Gastrocnemius medialis (tissue), 4 donors: ENCODE data around the gene CMTR1. TPM values are rescaled to one million over a fixed set of nuclear protein-coding genes. Genes with fewer than 3 reads are reported as not detected.
A peak's percentile ranks its signal among the peaks of the same experiment; 100 is the strongest.
"Not testable (repeated sequence)": the region's sequence is repeated elsewhere in the genome, so short reads cannot be mapped to it uniquely, and the experiment has no call there.

Source experiments
- ATAC-seq, 2 donors: fragments of 150-250 bp; one replicate each; pipeline ENCODE4 v1.9.1; 2016
- DNase-seq, 2 donors: peaks; one replicate each; pipeline ENCODE4 v3.0.0-alpha.2; 2019
- H3K27ac ChIP-seq, 4 donors: fragments of 200-600 bp; sonication (generic); 1 replicate in 1 of 4; 2 replicates in 3 of 4; pipeline ENCODE4 v1.5.1; 2016 to 2018; ENCODE audit warnings: mild to moderate bottlenecking in 2 of 4, moderate library complexity in 1 of 4
- H3K27me3 ChIP-seq, 3 donors: fragments of 200-600 bp; sonication (generic) in 2 of 3; 1 replicate in 1 of 3; 2 replicates in 2 of 3; pipeline versions ENCODE4 v1.5.1 to v1.6.0; 2016 to 2019; ENCODE audit warnings: mild to moderate bottlenecking in 1 of 3, moderate library complexity in 1 of 3
- H3K36me3 ChIP-seq, 2 donors: fragments of 200-600 bp; sonication (generic) in 1 of 2; one replicate each; pipeline ENCODE4 v1.5.1; 2017 to 2018
- H3K4me1 ChIP-seq, 2 donors: fragments of 200-600 bp; sonication (generic) in 1 of 2; one replicate each; pipeline ENCODE4 v1.5.1; 2016 to 2017; ENCODE audit warnings: mild to moderate bottlenecking in 2 of 2
- H3K4me3 ChIP-seq, 4 donors: fragments of 200-600 bp; sonication (generic) in 3 of 4; 1 replicate in 1 of 4; 2 replicates in 3 of 4; pipeline ENCODE4 v1.5.1; 2016 to 2019; ENCODE audit warnings: mild to moderate bottlenecking in 2 of 4
- H3K9me3 ChIP-seq, 3 donors: fragments of 200-600 bp; sonication (generic) in 2 of 3; 1 replicate in 1 of 3; 2 replicates in 2 of 3; pipeline ENCODE4 v1.5.1; 2016 to 2019
- CTCF ChIP-seq, 5 experiments: fragments of 450-650 bp in 3 of 5; fragments of 200-600 bp in 2 of 5; sonication (generic) in 2 of 5; IDR thresholded peaks in 4 of 5; conservative IDR thresholded peaks in 1 of 5; 1 replicate in 4 of 5; 2 replicates in 1 of 5; pipeline ENCODE4 v1.5.1; 2016 to 2019; ENCODE audit warnings: antibody characterized with exemption in 5 of 5, mild to moderate bottlenecking in 3 of 5, moderate library complexity in 3 of 5
- POLR2A ChIP-seq, 2 donors: fragments of 450-650 bp; IDR thresholded peaks; one replicate each; pipeline ENCODE4 v1.6.1; 2017; ENCODE audit warnings: antibody characterized with exemption in 2 of 2, mild to moderate bottlenecking in 2 of 2, moderate library complexity in 2 of 2
- in situ Hi-C, 4 donors: fragments of 200-750 bp; cut with MboI; loops; one replicate each; pipeline versions ENCODE4 v1.15.0 to v1.8.0; 2017; ENCODE audit warnings: low sequenced_read_pairs in 4 of 4
- intact Hi-C: fragments of 100-400 bp; cut with DNase I; formaldehyde crosslinking; loops from one replicate; pipeline ENCODE4 v1.15.1; 2023; ENCODE audit warnings: low total_unique reads
- total RNA-seq, 4 donors: library from RNA; depleted of rRNA; stranded (reverse); fragments of >200 nt; gene quantifications; one replicate each; pipeline versions ENCODE4 v1.1.0 to v1.2.3, GENCODE V29; 2016

Gene CMTR1
- total RNA-seq, 4 donors from 2014 or later: 18.2 to 34.6 (median 25.4) TPM

GRCh38 chr6:37435816-37436215 is 2.8 kb downstream of the CMTR1 start:
- Histone ChIP-seq H3K4me1 (peaks cover 14 to 20% of the 10 kb centered on the region in 2 donors), H3K4me3 (no peak overlapping the region), H3K36me3 (peaks cover 0 to 31% of the 10 kb centered on the region in 2 donors), H3K27ac (no peak overlapping the region), H3K9me3 (no peaks in the 10 kb centered on the region), H3K27me3 (no peaks in the 10 kb centered on the region)
- intact Hi-C loops (no loop called here), in situ Hi-C loops (no loop called here)
- no peak for ATAC-seq
- DNase-seq: no peak
- no peak for TF ChIP-seq POLR2A (IDR thresholded peaks at IDR 0.05)
- no peak for TF ChIP-seq CTCF (IDR thresholded peaks at IDR 0.05 in 4 of 5, conservative IDR thresholded peaks at IDR 0.05 in 1 of 5)

GRCh38 chr6:37438930-37439329 is 5.9 kb downstream of the CMTR1 start:
- DNase-seq (no peak), ATAC-seq (no peak)
- H3K4me3 ChIP-seq: no peak overlapping the region
- peaks cover 12 to 19% of the 10 kb centered on the region in 2 donors for H3K4me1 ChIP-seq
- H3K27me3 ChIP-seq: no peaks in the 10 kb centered on the region
- intact Hi-C loops (no loop called here), in situ Hi-C loops (no loop called here)
- no peak overlapping the region for H3K27ac ChIP-seq
- no peak for TF ChIP-seq POLR2A (IDR thresholded peaks at IDR 0.05)
- TF ChIP-seq CTCF (IDR thresholded peaks at IDR 0.05 in 4 of 5, conservative IDR thresholded peaks at IDR 0.05 in 1 of 5): no peak
- H3K36me3 ChIP-seq: peaks cover 0 to 32% of the 10 kb centered on the region in 2 donors
- no peaks in the 10 kb centered on the region for H3K9me3 ChIP-seq

GRCh38 chr6:37441651-37442050 is 8.6 kb downstream of the CMTR1 start:
- Histone ChIP-seq H3K4me1 (peaks cover 2 to 9% of the 10 kb centered on the region in 2 donors), H3K4me3 (no peak overlapping the region), H3K27ac (peak overlapping the region in 2 of 4 donors; percentile 59 to 60), H3K9me3 (no peaks in the 10 kb centered on the region), H3K27me3 (no peaks in the 10 kb centered on the region), H3K36me3 (peaks cover 0 to 46% of the 10 kb centered on the region in 2 donors)
- intact Hi-C loops: no loop called here
- DNase-seq (no peak), ATAC-seq (no peak)
- no peak for TF ChIP-seq POLR2A (IDR thresholded peaks at IDR 0.05)
- TF ChIP-seq CTCF (IDR thresholded peaks at IDR 0.05 in 4 of 5, conservative IDR thresholded peaks at IDR 0.05 in 1 of 5): no peak
- in situ Hi-C loops: no loop called here

GRCh38 chr6:37442416-37443215 is 9.6 kb downstream of the CMTR1 start:
- Histone ChIP-seq H3K4me3 (peak overlapping the region in 3 of 4 donors; percentile 0 to 21 (median 11)), H3K27me3 (no peaks in the 10 kb centered on the region), H3K36me3 (peaks cover 0 to 53% of the 10 kb centered on the region in 2 donors), H3K27ac (peak overlapping the region; percentile 46 to 60 (median 52)), H3K9me3 (no peaks in the 10 kb centered on the region), H3K4me1 (peaks cover 2 to 9% of the 10 kb centered on the region in 2 donors)
- ATAC-seq (peak in 1 of 2 donors; percentile 62), DNase-seq (no peak)
- intact Hi-C loops: no loop called here
- in situ Hi-C loops: no loop called here
- no peak for TF ChIP-seq POLR2A (IDR thresholded peaks at IDR 0.05)
- no peak for TF ChIP-seq CTCF (IDR thresholded peaks at IDR 0.05 in 4 of 5, conservative IDR thresholded peaks at IDR 0.05 in 1 of 5)

GRCh38 chr6:37443216-37443542 is 10.2 kb downstream of the CMTR1 start:
- Histone ChIP-seq H3K27ac (peak overlapping the region in 3 of 4 donors; percentile 46 to 60 (median 59)), H3K4me3 (peak overlapping the region in 3 of 4 donors; percentile 0 to 21 (median 11))
- intact Hi-C loops: not testable (repeated sequence)

More at GRCh38 chr6:37443216-37443542, 10.2 kb downstream of the CMTR1 start:
- ATAC-seq, H3K27me3 ChIP-seq, in situ Hi-C loops, DNase-seq, H3K4me1 ChIP-seq, H3K9me3 ChIP-seq: not testable (repeated sequence)
- peaks cover 0 to 49% of the 10 kb centered on the region in 2 donors for H3K36me3 ChIP-seq
